GM12864 (cell line): ENCODE measurements around the gene ASPG.

Source experiments
- DNase-seq: peaks from one replicate; pipeline ENCODE4 v3.0.0-alpha.2; 2011; ENCODE audit warnings: low read depth
- H3K4me3 ChIP-seq: 2 replicates; pipeline ENCODE4 v1.5.1; 2011; ENCODE audit warnings: mild to moderate bottlenecking, low read depth, low read length, control low read depth
- CTCF ChIP-seq: IDR thresholded peaks from 2 replicates; pipeline ENCODE4 v1.5.1; 2011; ENCODE audit warnings: low read depth, mild to moderate bottlenecking, moderate library complexity, low read length, control low read depth, inconsistent platforms; ENCODE audit errors: missing control alignments

Gene ASPG

GRCh38 chr14:104093366-104094055 lies 8.0 kb downstream of the ASPG start:
- no peak for TF ChIP-seq CTCF

GRCh38 chr14:104094056-104094708 lies 8.7 kb downstream of the ASPG start:
- H3K4me3 ChIP-seq = no peak overlapping the region
- TF ChIP-seq CTCF = no peak

More at GRCh38 chr14:104093366-104094055, 8.0 kb downstream of the ASPG start:
- no peak overlapping the region for H3K4me3 ChIP-seq
- no peak for DNase-seq

GRCh38 chr14:104094709-104095425 lies 9.4 kb downstream of the ASPG start:
- TF ChIP-seq CTCF = peak; percentile 88
- DNase-seq = no peak
- H3K4me3 ChIP-seq = no peak overlapping the region

More at GRCh38 chr14:104094056-104094708, 8.7 kb downstream of the ASPG start:
- DNase-seq = no peak

GRCh38 chr14:104095426-104096310 lies 10.2 kb downstream of the ASPG start:
- H3K4me3 ChIP-seq = no peak overlapping the region
- no peak for TF ChIP-seq CTCF
- DNase-seq = no peak

GRCh38 chr14:104096318-104096717 lies 10.8 kb downstream of the ASPG start:
- H3K4me3 ChIP-seq = no peak overlapping the region
- no peak for TF ChIP-seq CTCF
- no peak for DNase-seq
